K562 (cell line): ENCODE measurements around the gene IMPDH2. TPM values are rescaled to one million over a fixed set of nuclear protein-coding genes. Genes with fewer than 3 reads are reported as not detected.
A peak's percentile ranks its signal among the peaks of the same experiment; 100 is the strongest.

ENCODE experiments used
- CCAR2 ChIP-seq: fragments of 200-400 bp; formaldehyde crosslinking; IDR thresholded peaks from 2 replicates; pipeline ENCODE4 v1.6.1; 2017; ENCODE audit warnings: mild to moderate bottlenecking, low read depth, low read length
- E2F8 ChIP-seq: fragments of 450-650 bp; IDR thresholded peaks from 2 replicates; pipeline ENCODE4 v1.7.1; 2018; ENCODE audit warnings: mild to moderate bottlenecking, low read depth; ENCODE audit not compliant: partially characterized antibody
- GABPB1 ChIP-seq: sonication (generic); formaldehyde crosslinking; IDR thresholded peaks from 2 replicates; pipeline ENCODE4 v1.8.0; 2022; ENCODE audit warnings: mild to moderate bottlenecking, missing genetic modification reagents
- GABPB2 ChIP-seq: fragments of 250-450 bp; sonication (Bioruptor Pico); conservative IDR thresholded peaks from 2 replicates; pipeline ENCODE4 v1.5.1; 2021; ENCODE audit warnings: mild to moderate bottlenecking
- ID3 ChIP-seq, 2 experiments: fragments of 250-450 bp in 1 of 2; fragments of 450-650 bp in 1 of 2; sonication (Bioruptor Pico) in 1 of 2; IDR thresholded peaks; 2 replicates each; pipeline versions ENCODE4 v1.6.1 to v1.8.0; 2016 to 2021; ENCODE audit warnings: mild to moderate bottlenecking in 2 of 2, moderate library complexity in 2 of 2, missing compliant biosample characterization in 1 of 2, missing genetic modification characterization in 1 of 2
- IRF1 ChIP-seq: sonication (generic); formaldehyde crosslinking; IDR thresholded peaks from 2 replicates; pipeline ENCODE4 v1.8.0; 2022; ENCODE audit warnings: missing genetic modification reagents, mild to moderate bottlenecking, borderline replicate concordance
- JUN ChIP-seq, 2 experiments: sonication (generic) in 1 of 2; formaldehyde crosslinking in 1 of 2; IDR thresholded peaks; 2 replicates each; pipeline versions ENCODE4 v1.6.1 to v1.8.0; 2012 to 2022; ENCODE audit warnings: borderline replicate concordance in 2 of 2, mild to moderate bottlenecking in 2 of 2, improper control_type of control experiment in 1 of 2, low read depth in 1 of 2, low read length in 1 of 2, missing genetic modification reagents in 1 of 2
- KLF1 ChIP-seq: fragments of 450-650 bp; IDR thresholded peaks from 2 replicates; pipeline ENCODE4 v1.6.1; 2016; ENCODE audit warnings: missing genetic modification characterization, missing compliant biosample characterization
- KLF13 ChIP-seq: fragments of 450-650 bp; IDR thresholded peaks from 2 replicates; pipeline ENCODE4 v1.6.1; 2016; ENCODE audit warnings: missing genetic modification characterization, low read depth, mild to moderate bottlenecking, missing compliant biosample characterization, moderate library complexity, borderline replicate concordance
- MED1 ChIP-seq: sonication (generic); formaldehyde crosslinking; IDR thresholded peaks from 2 replicates; pipeline ENCODE4 v1.8.1; 2023; ENCODE audit warnings: missing genetic modification reagents, borderline replicate concordance
- MTA1 ChIP-seq: fragments of 450-650 bp; IDR thresholded peaks from 2 replicates; pipeline ENCODE4 v1.6.1; 2017; ENCODE audit warnings: borderline replicate concordance
- POLR2H ChIP-seq: IDR thresholded peaks from 2 replicates; pipeline ENCODE4 v1.6.1; 2016; ENCODE audit warnings: missing genetic modification characterization, low read depth, mild to moderate bottlenecking, control low read depth, missing compliant biosample characterization, moderate library complexity
- PRMT5 ChIP-seq: sonication (generic); formaldehyde crosslinking; IDR thresholded peaks from 2 replicates; pipeline ENCODE4 v1.5.0; 2020; ENCODE audit warnings: missing genetic modification reagents
- RFX1 ChIP-seq: fragments of 450-650 bp; IDR thresholded peaks from 2 replicates; pipeline ENCODE4 v1.6.1; 2016; ENCODE audit warnings: mild to moderate bottlenecking, moderate library complexity
- SIN3A ChIP-seq, 2 experiments: fragments of 150-350 bp in 1 of 2; IDR thresholded peaks; 2 replicates each; pipeline ENCODE4 v1.6.1; 2011 to 2016; ENCODE audit warnings: borderline replicate concordance in 2 of 2, low read depth in 2 of 2, low read length in 2 of 2, mild to moderate bottlenecking in 2 of 2, moderate library complexity in 2 of 2; ENCODE audit not compliant: control insufficient read depth in 1 of 2
- SMARCE1 ChIP-seq: fragments of 450-650 bp; IDR thresholded peaks from 2 replicates; pipeline ENCODE4 v1.7.1; 2016; ENCODE audit warnings: mild to moderate bottlenecking
- SREBF2 ChIP-seq: sonication (generic); formaldehyde crosslinking; IDR thresholded peaks from 2 replicates; pipeline ENCODE4 v1.4.0; 2020; ENCODE audit warnings: mild to moderate bottlenecking, missing genetic modification reagents
- ZBTB17 ChIP-seq: fragments of 450-650 bp; formaldehyde crosslinking; IDR thresholded peaks from 2 replicates; pipeline ENCODE4 v1.4.0; 2020; ENCODE audit warnings: mild to moderate bottlenecking
- ZFP1 ChIP-seq: fragments of 450-650 bp; formaldehyde crosslinking; IDR thresholded peaks from 2 replicates; pipeline ENCODE4 v1.4.0; 2020; ENCODE audit warnings: mild to moderate bottlenecking, mixed read lengths
- ZKSCAN8 ChIP-seq: fragments of 200-800 bp; sonication (Bioruptor generic); IDR thresholded peaks from 2 replicates; pipeline ENCODE4 v1.6.1; 2016; ENCODE audit warnings: missing genetic modification characterization, missing compliant biosample characterization
- ZNF280A ChIP-seq: fragments of 450-650 bp; IDR thresholded peaks from 2 replicates; pipeline ENCODE4 v1.6.1; 2018; ENCODE audit warnings: mild to moderate bottlenecking, low read depth; ENCODE audit not compliant: partially characterized antibody
- ZSCAN29 ChIP-seq: fragments of 450-650 bp; IDR thresholded peaks from 2 replicates; pipeline ENCODE4 v1.6.1; 2017
- polyA plus RNA-seq, 8 experiments: library from polyadenylated mRNA; depleted of rRNA in 4 of 8; stranded (reverse) in 5 of 8; unstranded in 3 of 8; fragments of >200 nt; fragmentation: Nextera tagmentation in 2 of 8; fragmentation: Illumina TruSeq in 1 of 8; extraction: Ambion mirVana in 2 of 8; extraction: Trizol in 1 of 8; gene quantifications; 2 replicates each; pipeline versions ENCODE4 v1.2.1 to v1.2.3, GENCODE V29; 2011 to 2014; ENCODE audit warnings: inconsistent platforms in 1 of 8, missing spikeins in 1 of 8
- total RNA-seq, 7 experiments: library from RNA; depleted of rRNA in 6 of 7; stranded (reverse); fragments of >200 nt in 6 of 7; fragmentation: Illumina TruSeq in 2 of 7; extraction: Trizol in 2 of 7; gene quantifications; 2 replicates each; pipeline versions ENCODE4 v1.2.1 to v1.2.3, GENCODE V29; 2011 to 2021; ENCODE audit warnings: low replicate concordance in 1 of 7

The IMPDH2 gene
- total and polyA plus RNA-seq, 9 of the 15 experiments (the other 6 are each of a cell fraction or from before 2014, with no cell fraction given), result 318 to 507 (median 366) TPM

- no peak for TF ChIP-seq E2F8
- TF ChIP-seq ID3 (CRISPR knock-in tag; IDR thresholded peaks at IDR 0.05), result no peak
- no peak for TF ChIP-seq ID3 (tag; IDR thresholded peaks at IDR 0.05)
- no peak for TF ChIP-seq POLR2H (tag)
- no peak for TF ChIP-seq PRMT5
- TF ChIP-seq ZBTB17 (CRISPR knock-in tag), result no peak
- TF ChIP-seq GABPB1 (CRISPR knock-in tag), result no peak
- no peak for TF ChIP-seq MTA1
- peak in 1 of 2 experiments; percentile 53; a peak in 1 of 4 replicates for TF ChIP-seq SIN3A (IDR thresholded peaks at IDR 0.05; ENCODE audit: borderline replicate concordance in 2 of 2, control insufficient read depth in 1 of 2, low read depth in 2 of 2, low read length in 2 of 2)
- no peak for TF ChIP-seq CCAR2
- TF ChIP-seq KLF13 (tag), result no peak
- TF ChIP-seq GABPB2 (CRISPR knock-in tag), result no peak
- TF ChIP-seq RFX1, result no peak
- TF ChIP-seq JUN (IDR thresholded peaks at IDR 0.05; ENCODE audit: borderline replicate concordance, low read depth, low read length), result no peak
- no peak for TF ChIP-seq JUN (CRISPR knock-in tag; IDR thresholded peaks at IDR 0.05; ENCODE audit: borderline replicate concordance)
- no peak for TF ChIP-seq SMARCE1
- TF ChIP-seq ZSCAN29, result peak; percentile 23; the same call in 1 of the 2 replicates
- TF ChIP-seq ZKSCAN8, result no peak
- TF ChIP-seq KLF1, result no peak
- TF ChIP-seq ZNF280A, result no peak
- TF ChIP-seq MED1, result no peak
- TF ChIP-seq SREBF2, result no peak
- 0 out of 2 replicates have a peak, but pooled peaks have one; percentile 39 for TF ChIP-seq IRF1
- TF ChIP-seq ZFP1, result no peak
Measured at GRCh38 chr3:49020330-49021212, 8.6 kb downstream of the IMPDH2 start (continued).
